Trophoblast cell (in vitro differentiated cells and primary cell): ENCODE measurements around the gene SREBF2.

Experiments used
- DNase-seq, 2 donors: peaks; one replicate each; pipeline ENCODE4 v3.0.0-alpha.2; 2016
- H2AFZ ChIP-seq: 2 replicates; pipeline ENCODE4 v1.6.1; 2013; ENCODE audit warnings: low read length, moderate library complexity, mild to moderate bottlenecking; ENCODE audit not compliant: insufficient read depth, poor library complexity
- H2AK5ac ChIP-seq: 2 replicates; pipeline ENCODE4 v1.6.1; 2013; ENCODE audit warnings: mild to moderate bottlenecking, low read length
- H2BK120ac ChIP-seq: 2 replicates; pipeline ENCODE4 v1.6.1; 2013; ENCODE audit warnings: low read length, mild to moderate bottlenecking, moderate library complexity; ENCODE audit not compliant: insufficient read depth, poor library complexity
- H2BK12ac ChIP-seq: 2 replicates; pipeline ENCODE4 v1.6.1; 2013; ENCODE audit warnings: mild to moderate bottlenecking, low read length, moderate library complexity
- H2BK5ac ChIP-seq: 2 replicates; pipeline ENCODE4 v1.6.1; 2013; ENCODE audit warnings: low read length, low read depth, moderate library complexity, mild to moderate bottlenecking; ENCODE audit not compliant: poor library complexity
- H3K14ac ChIP-seq: 2 replicates; pipeline ENCODE4 v1.6.1; 2013; ENCODE audit warnings: mild to moderate bottlenecking, low read length
- H3K18ac ChIP-seq: 2 replicates; pipeline ENCODE4 v1.6.1; 2013; ENCODE audit warnings: mild to moderate bottlenecking, low read length
- H3K23ac ChIP-seq: 2 replicates; pipeline ENCODE4 v1.6.1; 2013; ENCODE audit warnings: low read length
- H3K27ac ChIP-seq: 2 replicates; pipeline ENCODE4 v1.5.1; 2013; ENCODE audit warnings: low read depth, mild to moderate bottlenecking, inconsistent platforms, low read length, moderate library complexity
- H3K27me3 ChIP-seq: 2 replicates; pipeline ENCODE4 v1.6.1; 2013; ENCODE audit warnings: inconsistent platforms, mild to moderate bottlenecking, low read length, moderate library complexity; ENCODE audit not compliant: insufficient read depth
- H3K36me3 ChIP-seq, 2 experiments: 1 replicate in 1 of 2; 2 replicates in 1 of 2; pipeline ENCODE4 v1.6.1; 2013; ENCODE audit warnings: low read length in 2 of 2, mild to moderate bottlenecking in 2 of 2, moderate library complexity in 1 of 2; ENCODE audit not compliant: insufficient read depth in 2 of 2, control insufficient read depth in 1 of 2
- H3K4ac ChIP-seq: 2 replicates; pipeline ENCODE4 v1.6.1; 2013; ENCODE audit warnings: low read depth, mild to moderate bottlenecking, low read length, moderate library complexity
- H3K4me1 ChIP-seq, 2 experiments: 1 replicate in 1 of 2; 2 replicates in 1 of 2; pipeline ENCODE4 v1.6.1; 2013; ENCODE audit warnings: low read length in 2 of 2, mild to moderate bottlenecking in 2 of 2, moderate library complexity in 1 of 2; ENCODE audit not compliant: insufficient read depth in 2 of 2, control insufficient read depth in 1 of 2
- H3K4me2 ChIP-seq: 2 replicates; pipeline ENCODE4 v1.6.1; 2013; ENCODE audit warnings: inconsistent platforms, mild to moderate bottlenecking, low read length, moderate library complexity
- H3K4me3 ChIP-seq: 2 replicates; pipeline ENCODE4 v1.5.1; 2013; ENCODE audit warnings: mild to moderate bottlenecking, low read depth, low read length, inconsistent platforms
- H3K79me1 ChIP-seq: one replicate; pipeline ENCODE4 v1.6.1; 2013; ENCODE audit warnings: low read length
- H3K79me2 ChIP-seq: 2 replicates; pipeline ENCODE4 v1.6.1; 2013; ENCODE audit warnings: low read length, mild to moderate bottlenecking; ENCODE audit not compliant: control insufficient read depth, insufficient read depth, poor library complexity
- H3K9ac ChIP-seq: 2 replicates; pipeline ENCODE4 v1.6.1; 2013; ENCODE audit warnings: mild to moderate bottlenecking, low read length
- H3K9me3 ChIP-seq: 2 replicates; pipeline ENCODE4 v1.6.1; 2013; ENCODE audit warnings: low read depth, mild to moderate bottlenecking, control low read depth, inconsistent platforms, low read length; ENCODE audit not compliant: insufficient read depth
- H4K12ac ChIP-seq: 2 replicates; pipeline ENCODE4 v1.6.1; 2013; ENCODE audit warnings: low read depth, mild to moderate bottlenecking, low read length, moderate library complexity
- H4K8ac ChIP-seq: 2 replicates; pipeline ENCODE4 v1.6.1; 2013; ENCODE audit warnings: low read depth, mild to moderate bottlenecking, low read length, moderate library complexity
- H4K91ac ChIP-seq: one replicate; pipeline ENCODE4 v1.6.1; 2013; ENCODE audit warnings: low read depth, mild to moderate bottlenecking, low read length, moderate library complexity
- WGBS: extraction: QIAGEN DNeasy Blood & Tissue Kit; methylation state at CpG from one replicate; pipeline ENCODE4 v1.1.7; 2013; ENCODE audit warnings: missing lambda C conversion rate; ENCODE audit not compliant: insufficient read length, insufficient coverage; ENCODE audit errors: extremely low coverage; 5-methylcytosine and 5-hydroxymethylcytosine counted together

The SREBF2 gene

DNA sequence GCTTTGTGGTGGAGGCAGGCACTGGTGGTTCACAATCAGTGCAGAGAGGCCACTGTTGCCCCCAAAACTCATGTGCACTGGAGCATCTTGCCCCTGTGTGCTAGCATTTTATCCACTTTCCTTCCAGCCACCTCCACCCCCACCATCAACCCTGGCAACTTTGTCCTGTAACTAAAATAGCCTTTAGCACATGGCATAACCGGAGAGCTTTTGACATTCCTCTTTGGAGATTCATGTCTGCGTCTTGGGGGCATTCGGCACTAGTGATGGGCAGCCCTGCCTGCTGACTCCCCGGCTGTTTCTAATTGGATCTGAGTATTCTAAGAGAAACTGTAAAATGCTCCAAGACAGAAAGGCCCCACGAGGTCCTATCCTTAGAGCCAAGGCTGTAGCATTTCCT is 66.2 kb downstream of the SREBF2 start:
- Histone ChIP-seq H2BK12ac (no peak overlapping the region), H4K91ac (no peak overlapping the region), H3K14ac (no peak overlapping the region), H3K9ac (no peak overlapping the region), H2BK5ac (no peak overlapping the region), H3K27ac (no peak overlapping the region), H3K9me3 (peaks cover 1% of the 10 kb centered on the region), H3K18ac (no peak overlapping the region), H3K4me2 (no peak overlapping the region), H3K79me1 (no peaks in the 10 kb centered on the region), H4K12ac (no peak overlapping the region), H4K8ac (no peak overlapping the region), H3K4ac (no peak overlapping the region), H3K4me3 (no peak overlapping the region), H3K23ac (no peak overlapping the region), H2AFZ (no peak overlapping the region), H3K79me2 (no peaks in the 10 kb centered on the region), H3K4me1 (no peaks in the 10 kb centered on the region), H3K36me3 (peaks cover 85 to 87% of the 10 kb centered on the region in 2 experiments), H2BK120ac (no peak overlapping the region), H2AK5ac (no peak overlapping the region), H3K27me3 (no peaks in the 10 kb centered on the region)
- WGBS: no CpG with 5 or more reads among the region's 5 CpGs
- DNase-seq: no peak

DNA sequence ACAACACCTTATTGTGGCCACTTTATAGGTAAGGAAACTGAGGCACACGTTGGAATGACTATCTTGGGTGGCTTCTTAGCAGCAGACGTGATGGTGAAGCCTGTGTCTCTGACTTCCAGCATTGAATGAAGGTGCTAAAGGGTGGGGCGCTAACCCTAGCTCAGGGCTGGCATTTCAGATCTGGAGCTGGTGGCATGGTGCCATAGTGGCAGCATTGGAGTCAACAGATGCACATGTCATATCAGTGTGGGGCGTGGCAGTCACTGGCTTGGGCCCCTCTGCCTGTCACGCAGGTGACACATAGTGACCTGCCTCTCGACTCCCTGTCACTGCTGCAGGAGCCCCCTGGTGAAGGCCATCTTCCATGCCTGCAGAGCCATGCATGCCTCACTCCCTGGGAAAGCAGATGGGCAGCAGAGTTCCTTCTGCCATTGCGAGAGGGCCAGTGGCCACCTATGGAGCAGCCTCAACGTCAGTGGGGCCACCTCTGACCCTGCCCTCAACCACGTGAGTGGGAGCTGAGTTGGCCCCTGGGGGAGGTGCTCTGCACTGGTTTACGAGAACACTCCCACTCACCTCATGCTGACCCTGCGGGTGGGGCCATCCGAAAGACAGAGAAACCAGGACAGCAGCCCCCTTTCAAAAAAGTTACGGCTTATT is 67.2 kb downstream of the SREBF2 start:
- H3K27ac ChIP-seq: no peak overlapping the region
- H3K18ac ChIP-seq: no peak overlapping the region
- no peaks in the 10 kb centered on the region for H3K79me1 ChIP-seq
- H3K4me2 ChIP-seq: no peak overlapping the region
- DNase-seq: no peak
- no peak overlapping the region for H4K91ac ChIP-seq
- no peak overlapping the region for H2BK120ac ChIP-seq
- H4K12ac ChIP-seq: no peak overlapping the region
- no peak overlapping the region for H2BK12ac ChIP-seq
- no peak overlapping the region for H4K8ac ChIP-seq
- H2AK5ac ChIP-seq: no peak overlapping the region
- H3K4ac ChIP-seq: no peak overlapping the region
- H3K9ac ChIP-seq: no peak overlapping the region
- no peak overlapping the region for H3K4me3 ChIP-seq
- H3K9me3 ChIP-seq: no peaks in the 10 kb centered on the region
- H3K23ac ChIP-seq: no peak overlapping the region
- no peaks in the 10 kb centered on the region for H3K4me1 ChIP-seq
- no peaks in the 10 kb centered on the region for H3K79me2 ChIP-seq
- WGBS: no CpG with 5 or more reads among the region's 13 CpGs
- H2AFZ ChIP-seq: no peak overlapping the region
- H3K14ac ChIP-seq: no peak overlapping the region
- peaks cover 88% of the 10 kb centered on the region in 2 experiments for H3K36me3 ChIP-seq
- H3K27me3 ChIP-seq: no peaks in the 10 kb centered on the region
- no peak overlapping the region for H2BK5ac ChIP-seq

DNA sequence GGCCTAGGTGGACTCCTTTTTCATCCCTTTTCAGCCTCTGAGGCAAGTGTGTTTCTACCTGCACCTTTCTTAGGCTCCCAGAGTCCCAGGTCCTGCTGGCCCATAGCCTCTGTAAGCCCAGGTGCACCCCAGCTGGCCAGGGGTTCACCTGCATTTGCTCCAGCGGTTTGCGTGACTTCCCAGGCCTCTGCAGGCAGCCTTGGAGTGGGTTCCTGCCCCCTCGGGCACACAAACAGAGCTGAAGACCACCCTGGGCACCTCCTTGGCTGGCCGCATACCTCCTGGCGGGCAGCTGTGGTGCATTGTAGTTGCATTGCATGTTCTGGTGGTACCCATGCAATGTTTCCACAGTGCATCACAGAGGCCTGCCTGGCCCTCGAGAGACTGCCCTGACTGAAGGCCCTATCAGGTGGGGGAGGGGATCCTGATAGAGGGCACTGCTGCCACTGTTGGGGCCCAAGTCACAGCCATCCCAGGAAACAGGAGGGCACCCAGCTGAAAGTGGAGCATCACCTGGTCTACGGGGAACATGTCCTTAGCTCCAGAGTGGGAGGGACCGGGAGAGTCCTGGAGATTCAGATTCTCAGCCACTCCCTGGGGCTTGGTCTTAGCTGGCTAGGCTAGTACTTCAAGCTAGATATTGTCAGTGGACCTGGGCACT is 67.9 kb downstream of the SREBF2 start:
- Histone ChIP-seq H2BK120ac (no peak overlapping the region), H3K9me3 (no peaks in the 10 kb centered on the region), H4K12ac (no peak overlapping the region), H2BK12ac (no peak overlapping the region), H3K4me3 (no peak overlapping the region), H3K14ac (no peak overlapping the region), H4K91ac (no peak overlapping the region), H3K18ac (no peak overlapping the region), H4K8ac (no peak overlapping the region), H2AK5ac (no peak overlapping the region), H3K36me3 (peaks cover 90% of the 10 kb centered on the region in 2 experiments), H2AFZ (no peak overlapping the region), H3K23ac (no peak overlapping the region), H3K27me3 (no peaks in the 10 kb centered on the region), H3K79me2 (no peaks in the 10 kb centered on the region), H3K4me1 (no peaks in the 10 kb centered on the region), H3K4ac (no peak overlapping the region), H3K9ac (no peak overlapping the region), H3K27ac (no peak overlapping the region), H2BK5ac (no peak overlapping the region), H3K4me2 (no peak overlapping the region), H3K79me1 (no peaks in the 10 kb centered on the region)
- DNase-seq: no peak
- no CpG with 5 or more reads among the region's 8 CpGs for WGBS

DNA sequence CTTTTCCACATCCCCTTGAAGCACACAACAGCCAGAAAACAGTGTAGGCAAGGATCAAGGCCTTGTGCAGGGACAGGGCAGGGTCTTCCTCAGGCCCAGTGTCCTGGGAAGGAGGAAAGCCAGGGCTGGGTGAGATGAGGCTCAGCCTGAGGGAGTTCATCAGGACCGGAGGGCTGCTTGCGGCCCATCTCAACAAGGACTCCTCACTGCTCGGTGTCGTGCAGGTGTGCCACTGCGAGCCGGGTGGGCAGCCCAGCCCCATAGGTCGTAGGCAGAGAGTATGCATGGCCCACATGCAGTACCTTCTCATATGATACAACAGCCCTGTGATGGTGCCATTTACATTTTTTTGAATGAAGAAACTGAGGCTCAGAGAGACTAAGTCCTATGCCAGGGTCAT is 69.1 kb downstream of the SREBF2 start:
- Histone ChIP-seq H3K9ac (no peak overlapping the region), H3K79me1 (no peaks in the 10 kb centered on the region), H3K18ac (no peak overlapping the region)

More for the DNA sequence above, 69.1 kb downstream of the SREBF2 start:
- Histone ChIP-seq H3K9me3 (no peaks in the 10 kb centered on the region), H3K27ac (no peak overlapping the region), H2AK5ac (no peak overlapping the region), H3K14ac (no peak overlapping the region), H4K12ac (no peak overlapping the region), H4K8ac (no peak overlapping the region), H3K4me3 (no peak overlapping the region), H3K79me2 (no peaks in the 10 kb centered on the region), H2BK5ac (no peak overlapping the region), H3K4me1 (no peaks in the 10 kb centered on the region), H3K4ac (no peak overlapping the region), H3K23ac (no peak overlapping the region), H2AFZ (no peak overlapping the region), H2BK12ac (no peak overlapping the region), H2BK120ac (no peak overlapping the region), H3K36me3 (peaks cover 87 to 89% of the 10 kb centered on the region in 2 experiments), H4K91ac (no peak overlapping the region), H3K27me3 (no peaks in the 10 kb centered on the region), H3K4me2 (no peak overlapping the region)
- no CpG with 5 or more reads among the region's 7 CpGs for WGBS
- DNase-seq: no peak
